K562 (cell line): ENCODE data around the gene HDLBP.

Experiments
- GATAD2A ChIP-seq: fragments of 450-650 bp; IDR thresholded peaks from 2 replicates; pipeline ENCODE4 v1.6.1; 2017
- KAT7 ChIP-seq: sonication (generic); formaldehyde crosslinking; IDR thresholded peaks from 2 replicates; pipeline ENCODE4 v1.8.0; 2022; ENCODE audit warnings: missing genetic modification reagents, mild to moderate bottlenecking, borderline replicate concordance
- NR1H2 ChIP-seq: sonication (generic); formaldehyde crosslinking; IDR thresholded peaks from 2 replicates; pipeline ENCODE4 v1.4.0; 2020; ENCODE audit warnings: mild to moderate bottlenecking, missing genetic modification reagents
- RNF2 ChIP-seq: sonication (generic); IDR thresholded peaks from 2 replicates; pipeline ENCODE4 v1.6.1; 2016
- SP1 ChIP-seq: sonication (generic); formaldehyde crosslinking; IDR thresholded peaks from 2 replicates; pipeline ENCODE4 v1.8.1; 2022; ENCODE audit warnings: mild to moderate bottlenecking, missing genetic modification reagents
- SP2 ChIP-seq: IDR thresholded peaks from 2 replicates; pipeline ENCODE4 v1.6.1; 2011; ENCODE audit warnings: mild to moderate bottlenecking, low read depth, low read length, moderate library complexity; ENCODE audit not compliant: poor library complexity, severe bottlenecking; ENCODE audit errors: extremely low read depth
- SREBF2 ChIP-seq: sonication (generic); formaldehyde crosslinking; IDR thresholded peaks from 2 replicates; pipeline ENCODE4 v1.4.0; 2020; ENCODE audit warnings: mild to moderate bottlenecking, missing genetic modification reagents
- ZNF511 ChIP-seq: sonication (generic); formaldehyde crosslinking; IDR thresholded peaks from 2 replicates; pipeline ENCODE4 v1.8.0; 2022; ENCODE audit warnings: mild to moderate bottlenecking, missing genetic modification reagents

GRCh38 chr2:241202268-241202585 lies 113.2 kb downstream of the HDLBP start:
- TF ChIP-seq SREBF2 (CRISPR knock-in tag) (no peak), RNF2 (no peak), KAT7 (CRISPR knock-in tag) (no peak), NR1H2 (no peak), GATAD2A (no peak), SP2 (no peak), ZNF511 (CRISPR knock-in tag) (no peak), SP1 (no peak)
